IPS-18c (cell line): ENCODE measurements around the gene SERPINA6.

Source experiments
- H3K4me3 ChIP-seq: 2 replicates; pipeline ENCODE4 v1.7.0; 2013; ENCODE audit warnings: low read depth, mild to moderate bottlenecking, low read length, moderate library complexity; ENCODE audit not compliant: insufficient read depth
- H3K9me3 ChIP-seq: one replicate; pipeline ENCODE4 v1.6.1; 2013; ENCODE audit warnings: mild to moderate bottlenecking, low read length, moderate library complexity; ENCODE audit not compliant: control insufficient read depth, insufficient read depth

SERPINA6 gene

GRCh38 chr14:94337274-94337673, 14.1 kb upstream of the SERPINA6 start:
- H3K9me3 ChIP-seq: no peaks in the 10 kb centered on the region
- no peak overlapping the region for H3K4me3 ChIP-seq

- Histone ChIP-seq H3K4me3 (no peak overlapping the region), H3K9me3 (peaks cover 2% of the 10 kb centered on the region)
These were observed 11.7 kb upstream of the SERPINA6 start for GRCh38 chr14:94334872-94335271.

- H3K9me3 ChIP-seq: peaks cover 2% of the 10 kb centered on the region
These were observed 9.5 kb upstream of the SERPINA6 start for GRCh38 chr14:94332587-94332986.

GRCh38 chr14:94332063-94332583, 9.0 kb upstream of the SERPINA6 start:
- peaks cover 2% of the 10 kb centered on the region for H3K9me3 ChIP-seq
- no peak overlapping the region for H3K4me3 ChIP-seq

More at GRCh38 chr14:94332587-94332986, 9.5 kb upstream of the SERPINA6 start:
- no peak overlapping the region for H3K4me3 ChIP-seq

GRCh38 chr14:94331462-94331861, 8.3 kb upstream of the SERPINA6 start:
- Histone ChIP-seq H3K9me3 (peaks cover 2% of the 10 kb centered on the region), H3K4me3 (no peak overlapping the region)

- Histone ChIP-seq H3K4me3 (no peak overlapping the region), H3K9me3 (peaks cover 2% of the 10 kb centered on the region)
These were observed 7.7 kb upstream of the SERPINA6 start for GRCh38 chr14:94330857-94331256.

GRCh38 chr14:94330432-94330831, 7.3 kb upstream of the SERPINA6 start:
- peaks cover 2% of the 10 kb centered on the region for H3K9me3 ChIP-seq
- H3K4me3 ChIP-seq: no peak overlapping the region

GRCh38 chr14:94329857-94330256, 6.7 kb upstream of the SERPINA6 start:
- H3K4me3 ChIP-seq: no peak overlapping the region
- H3K9me3 ChIP-seq: peaks cover 2% of the 10 kb centered on the region

GRCh38 chr14:94328196-94328595, 5.1 kb upstream of the SERPINA6 start:
- Histone ChIP-seq H3K4me3 (no peak overlapping the region), H3K9me3 (peaks cover 2% of the 10 kb centered on the region)

- H3K4me3 ChIP-seq: no peak overlapping the region
- H3K9me3 ChIP-seq: no peaks in the 10 kb centered on the region
These were observed 1.5 kb downstream of the SERPINA6 start for GRCh38 chr14:94321421-94322271.

GRCh38 chr14:94320243-94320642, 2.9 kb downstream of the SERPINA6 start:
- H3K9me3 ChIP-seq: no peaks in the 10 kb centered on the region
- H3K4me3 ChIP-seq: no peak overlapping the region

GRCh38 chr14:94317259-94317658, 5.9 kb downstream of the SERPINA6 start:
- no peak overlapping the region for H3K4me3 ChIP-seq
- H3K9me3 ChIP-seq: no peaks in the 10 kb centered on the region

GRCh38 chr14:94316692-94317091, 6.4 kb downstream of the SERPINA6 start:
- Histone ChIP-seq H3K9me3 (no peaks in the 10 kb centered on the region), H3K4me3 (no peak overlapping the region)

- H3K4me3 ChIP-seq: no peak overlapping the region
These were observed 8.2 kb downstream of the SERPINA6 start for GRCh38 chr14:94314890-94315289.

GRCh38 chr14:94313991-94314655, 9.0 kb downstream of the SERPINA6 start:
- Histone ChIP-seq H3K4me3 (no peak overlapping the region), H3K9me3 (no peaks in the 10 kb centered on the region)

More at GRCh38 chr14:94314890-94315289, 8.2 kb downstream of the SERPINA6 start:
- no peaks in the 10 kb centered on the region for H3K9me3 ChIP-seq

GRCh38 chr14:94312481-94313246, 10.5 kb downstream of the SERPINA6 start:
- H3K9me3 ChIP-seq: no peaks in the 10 kb centered on the region

GRCh38 chr14:94310248-94310647, 12.9 kb downstream of the SERPINA6 start:
- H3K4me3 ChIP-seq: no peak overlapping the region

More at GRCh38 chr14:94312481-94313246, 10.5 kb downstream of the SERPINA6 start:
- H3K4me3 ChIP-seq: no peak overlapping the region

More at GRCh38 chr14:94310248-94310647, 12.9 kb downstream of the SERPINA6 start:
- no peaks in the 10 kb centered on the region for H3K9me3 ChIP-seq
